Stimulated activated effector memory CD8-positive, alpha-beta T cell treated with anti-CD3 and anti-CD28 coated beads, Interleukin-12 subunit alpha, Interleukin-12 subunit beta, amount 100 ng/mL, for 72 hours (primary cell): ENCODE measurements around the gene PPP2R3A.

Source experiments
- ATAC-seq: fragments of 150-1000 bp; cut with Tn5 transposase; 2 replicates; pipeline ENCODE4 v1.10.0; 2021
- DNase-seq, 2 donors: peaks; one replicate each; pipeline ENCODE4 v3.0.0; 2021 to 2022; ENCODE audit warnings: low spot score in 2 of 2
- H3K27ac Mint-ChIP-seq: one replicate; pipeline ENCODE4 v1.8.0; 2022; ENCODE audit warnings: mild to moderate bottlenecking, mixed read lengths
- H3K36me3 Mint-ChIP-seq: one replicate; pipeline ENCODE4 v1.8.0; 2022; ENCODE audit warnings: mild to moderate bottlenecking, mixed read lengths
- H3K4me1 Mint-ChIP-seq: one replicate; pipeline ENCODE4 v1.8.0; 2022; ENCODE audit warnings: mixed read lengths
- H3K4me3 Mint-ChIP-seq: one replicate; pipeline ENCODE4 v1.8.0; 2022; ENCODE audit warnings: mild to moderate bottlenecking, mixed read lengths
- H3K9me3 Mint-ChIP-seq: one replicate; pipeline ENCODE4 v1.8.0; 2022; ENCODE audit warnings: mixed read lengths

The PPP2R3A gene

DNA sequence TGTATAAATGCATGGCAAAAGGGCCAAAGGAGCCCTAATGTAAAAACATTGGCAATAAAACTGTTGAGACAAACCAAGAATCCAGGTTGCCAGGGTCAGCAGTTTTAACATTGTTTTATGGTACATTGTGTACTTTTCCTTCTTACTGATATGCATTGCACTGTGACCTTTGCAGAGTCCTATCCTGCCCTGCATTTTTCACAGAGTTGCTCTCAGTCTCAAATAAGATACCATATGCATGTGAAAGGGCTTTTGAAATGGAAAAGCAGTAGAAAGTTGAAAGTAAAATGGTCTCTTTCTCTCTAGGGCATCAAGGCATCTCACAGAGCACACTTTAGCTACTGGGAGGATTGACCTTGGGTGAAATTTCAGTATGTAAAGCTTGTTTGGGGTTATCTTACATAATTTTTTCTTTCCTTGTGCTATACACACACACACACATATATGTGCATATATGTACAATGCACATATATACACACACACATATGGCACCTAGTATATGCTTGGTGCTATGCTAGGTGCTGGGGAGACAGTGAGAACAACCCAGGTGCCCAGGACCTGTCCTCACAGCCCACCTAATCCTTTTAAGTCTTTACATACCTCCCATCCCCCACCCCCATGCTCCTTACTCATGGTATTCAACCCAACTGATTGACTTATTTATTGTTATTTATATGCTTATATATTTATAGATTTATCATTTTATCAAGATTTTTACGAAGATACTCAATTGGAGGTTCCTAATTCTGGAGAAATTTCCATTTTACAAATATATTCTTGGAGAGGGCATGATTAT, 1.2 kb upstream of the PPP2R3A start:
- Mint-ChIP-seq H3K9me3 (peaks cover 13% of the 10 kb centered on the region), H3K27ac (no peak overlapping the region), H3K36me3 (no peaks in the 10 kb centered on the region), H3K4me3 (peak overlapping the region; percentile 61), H3K4me1 (no peaks in the 10 kb centered on the region)
- no peak for ATAC-seq
- DNase-seq, result no peak

DNA sequence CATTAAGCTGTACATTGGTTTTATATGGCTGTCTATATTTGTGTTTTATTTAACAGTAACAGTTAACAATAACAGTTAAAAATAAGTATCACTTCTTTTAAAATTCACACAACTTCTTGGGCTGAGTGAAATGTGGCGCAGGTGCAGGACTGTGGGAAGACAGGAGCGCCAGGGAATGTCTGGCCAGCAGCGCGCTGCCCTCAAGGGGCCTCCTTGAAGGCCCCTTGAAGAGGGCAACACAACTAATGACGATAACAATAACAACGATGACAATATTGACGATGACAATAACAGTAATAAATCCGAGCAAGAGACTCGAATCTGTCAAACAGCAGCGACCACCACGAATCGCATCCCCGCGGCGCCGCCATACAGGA, 411 bp upstream of the PPP2R3A start:
- H3K9me3 Mint-ChIP-seq, result peaks cover 12% of the 10 kb centered on the region
- DNase-seq (no peak), ATAC-seq (no peak)
- H3K4me1 Mint-ChIP-seq, result no peaks in the 10 kb centered on the region
- H3K4me3 Mint-ChIP-seq, result peak overlapping the region; percentile 61
- H3K27ac Mint-ChIP-seq, result no peak overlapping the region
- H3K36me3 Mint-ChIP-seq, result no peaks in the 10 kb centered on the region

DNA sequence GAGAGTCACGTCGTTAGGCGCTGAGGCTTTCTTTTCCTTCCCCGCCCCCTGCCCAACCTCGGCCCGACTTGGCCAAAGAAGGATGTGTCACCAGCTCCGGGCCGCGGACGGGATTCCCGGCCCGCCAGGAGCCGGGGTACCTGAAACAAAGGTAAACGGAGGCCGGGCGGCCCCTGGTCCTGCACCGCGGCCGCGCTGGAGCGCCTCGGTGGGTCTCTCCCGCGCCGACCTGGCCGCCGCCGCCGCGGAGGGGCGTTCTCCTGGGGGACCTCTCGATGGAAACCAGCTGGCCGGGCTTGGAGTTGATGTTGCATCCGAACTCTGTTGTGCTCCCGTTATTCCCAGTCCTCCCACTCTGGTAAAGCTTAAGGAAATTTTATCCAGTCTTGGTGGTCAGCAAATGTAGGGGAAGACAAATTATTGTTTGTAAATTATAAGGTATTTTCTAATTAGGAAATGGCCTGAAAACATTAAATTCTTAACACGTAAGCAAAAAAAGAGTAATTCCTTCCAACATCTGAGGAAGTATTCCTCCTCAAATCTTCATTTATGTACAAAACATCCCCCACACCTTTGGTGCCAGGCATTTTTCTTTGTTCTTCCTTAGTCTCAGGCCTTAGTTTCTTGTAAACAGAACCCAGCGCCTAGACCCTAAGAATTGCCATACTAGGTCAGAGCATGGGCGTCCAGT, 888 bp downstream of the PPP2R3A start:
- peak overlapping the region; percentile 61 for H3K4me3 Mint-ChIP-seq
- no peaks in the 10 kb centered on the region for H3K4me1 Mint-ChIP-seq
- no peak overlapping the region for H3K27ac Mint-ChIP-seq
- H3K36me3 Mint-ChIP-seq, result no peaks in the 10 kb centered on the region
- DNase-seq (peak in 1 of 2 donors; percentile 9), ATAC-seq (peak; percentile 5)
- peaks cover 5% of the 10 kb centered on the region for H3K9me3 Mint-ChIP-seq

DNA sequence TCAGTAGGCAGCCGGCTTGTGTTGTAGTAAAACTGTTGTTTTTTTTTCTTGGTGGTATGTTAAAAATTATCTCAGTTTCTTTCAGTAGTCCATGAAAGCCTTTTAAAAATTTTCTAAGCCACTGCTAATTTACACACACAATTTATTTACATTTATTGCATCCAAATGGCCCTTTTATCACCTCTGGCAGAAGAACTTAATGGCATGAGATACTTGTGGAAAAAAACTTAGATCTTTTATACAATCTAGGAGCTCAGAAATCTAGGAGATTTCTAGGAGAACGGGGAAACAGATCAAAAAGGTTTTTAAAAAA, 1.4 kb downstream of the PPP2R3A start:
- DNase-seq (no peak), ATAC-seq (no peak)
- no peaks in the 10 kb centered on the region for H3K4me1 Mint-ChIP-seq
- no peak overlapping the region for H3K27ac Mint-ChIP-seq
- H3K36me3 Mint-ChIP-seq, result no peaks in the 10 kb centered on the region
- H3K4me3 Mint-ChIP-seq, result peak overlapping the region; percentile 61
- peaks cover 4% of the 10 kb centered on the region for H3K9me3 Mint-ChIP-seq

DNA sequence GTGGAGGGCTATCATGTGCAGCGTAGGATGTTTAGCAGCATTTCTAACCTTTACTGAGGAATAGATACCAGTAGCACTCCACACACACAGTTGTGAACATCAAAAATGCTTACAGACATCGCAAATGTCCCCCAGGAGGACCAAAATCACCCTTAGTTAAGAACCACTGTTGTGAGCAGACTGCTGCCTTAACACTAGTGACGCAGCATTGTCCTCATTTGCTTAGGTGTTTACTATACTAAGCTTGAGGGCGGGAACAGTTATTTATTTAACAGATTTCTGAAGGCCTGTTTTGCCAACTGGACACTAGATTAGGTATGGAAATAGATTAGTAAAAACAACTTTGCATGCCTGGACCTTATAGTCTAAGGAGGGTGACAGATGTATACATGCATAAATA, 2.3 kb downstream of the PPP2R3A start:
- H3K36me3 Mint-ChIP-seq, result no peaks in the 10 kb centered on the region
- no peaks in the 10 kb centered on the region for H3K9me3 Mint-ChIP-seq
- no peak overlapping the region for H3K4me3 Mint-ChIP-seq
- ATAC-seq, result no peak
- DNase-seq, result no peak
- H3K4me1 Mint-ChIP-seq, result no peaks in the 10 kb centered on the region
- H3K27ac Mint-ChIP-seq, result no peak overlapping the region

DNA sequence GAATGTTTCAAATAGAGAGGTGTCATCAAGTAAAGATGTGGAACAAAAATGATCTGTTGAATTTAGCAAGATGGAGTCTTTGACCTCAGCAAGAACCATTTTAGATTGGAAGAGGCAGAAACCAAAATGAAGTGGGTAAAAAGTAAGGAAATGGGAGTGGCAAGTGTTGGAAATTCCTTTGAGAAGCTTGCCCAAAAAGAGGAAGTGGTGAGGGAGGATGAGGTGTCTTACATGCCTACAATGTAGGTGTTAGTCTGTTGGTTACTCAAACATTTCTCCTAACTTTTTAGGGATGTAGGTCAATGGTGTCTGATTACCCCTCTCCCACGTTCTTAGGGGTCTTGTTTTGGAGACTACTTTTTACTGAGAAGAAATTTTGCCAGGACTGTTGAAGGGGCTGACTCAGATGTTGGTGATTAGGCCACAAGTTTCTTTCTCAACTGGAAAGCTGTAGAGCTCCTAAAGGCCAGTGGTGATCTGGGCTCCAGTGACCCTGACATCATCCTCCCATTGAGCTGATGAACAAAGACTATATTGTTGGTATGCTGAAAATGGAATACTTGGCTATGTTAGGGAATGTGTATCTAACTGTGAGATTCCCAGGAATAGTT, 5.1 kb downstream of the PPP2R3A start:
- no peaks in the 10 kb centered on the region for H3K4me1 Mint-ChIP-seq
- H3K27ac Mint-ChIP-seq, result no peak overlapping the region

DNA sequence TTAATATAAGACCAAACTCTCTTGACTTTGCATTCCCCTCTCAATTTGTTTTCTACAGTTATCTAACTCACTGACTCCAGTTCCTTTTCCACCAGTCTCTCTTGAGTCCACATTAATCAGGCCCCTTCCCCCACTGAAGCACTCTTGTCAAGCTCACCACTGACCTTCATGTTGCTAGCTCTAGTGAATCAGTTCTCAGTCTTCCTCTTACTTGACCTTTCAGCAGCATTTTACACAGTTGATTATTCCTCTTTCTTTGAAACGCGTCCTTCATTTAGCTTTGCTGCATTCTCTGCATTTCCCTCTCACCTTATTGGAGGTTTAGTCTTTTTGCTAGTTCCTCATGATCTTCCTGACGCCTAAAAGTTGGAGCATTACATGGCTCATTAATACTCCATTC, 8.3 kb downstream of the PPP2R3A start:
- Mint-ChIP-seq H3K27ac (no peak overlapping the region), H3K36me3 (no peaks in the 10 kb centered on the region), H3K4me1 (no peaks in the 10 kb centered on the region), H3K4me3 (no peak overlapping the region), H3K9me3 (no peaks in the 10 kb centered on the region)
- no peak for DNase-seq
- ATAC-seq, result no peak

More for the DNA sequence above, 5.1 kb downstream of the PPP2R3A start:
- no peaks in the 10 kb centered on the region for H3K36me3 Mint-ChIP-seq
- no peak for ATAC-seq
- H3K4me3 Mint-ChIP-seq, result no peak overlapping the region
- no peak for DNase-seq
- H3K9me3 Mint-ChIP-seq, result no peaks in the 10 kb centered on the region

DNA sequence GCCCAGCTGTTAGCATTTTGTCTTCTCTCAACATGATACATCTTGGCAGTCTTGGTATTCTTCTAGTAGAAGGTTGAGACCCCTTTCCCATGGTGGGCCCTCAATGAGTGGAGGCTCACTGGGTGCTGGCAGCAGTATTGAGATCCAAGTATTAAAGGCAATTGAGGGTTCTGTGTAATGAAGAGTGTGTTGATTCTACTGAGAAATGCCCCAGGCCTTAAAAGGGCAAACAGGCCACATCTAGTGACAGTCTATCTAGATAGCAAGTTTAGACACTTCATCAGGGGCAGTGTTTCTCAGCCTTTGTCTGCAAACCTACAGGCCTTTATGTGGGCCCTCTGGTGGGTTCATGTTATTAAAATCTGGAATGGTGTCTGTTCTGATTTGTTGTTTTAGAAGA, 9.5 kb downstream of the PPP2R3A start:
- Mint-ChIP-seq H3K4me1 (no peaks in the 10 kb centered on the region), H3K27ac (no peak overlapping the region), H3K36me3 (no peaks in the 10 kb centered on the region), H3K9me3 (no peaks in the 10 kb centered on the region), H3K4me3 (no peak overlapping the region)
- ATAC-seq, result no peak
- no peak for DNase-seq

DNA sequence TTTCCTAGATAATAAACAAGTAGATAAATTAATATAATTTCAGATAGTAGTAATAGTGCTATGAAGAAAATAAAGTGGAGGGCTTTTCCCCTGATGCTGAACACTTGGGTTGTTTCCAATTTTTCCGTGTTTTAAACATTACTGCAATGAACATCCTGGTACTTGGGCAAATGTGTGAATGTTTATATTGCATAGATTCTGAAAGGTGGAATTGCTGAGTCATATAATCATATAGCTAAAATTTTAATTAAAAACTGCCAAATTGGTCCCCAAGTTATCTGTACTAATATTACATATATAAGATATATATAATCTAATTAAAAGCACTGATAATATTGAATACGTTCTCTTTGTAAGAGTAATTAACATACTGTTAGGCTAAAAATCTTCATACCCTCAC, 10.0 kb downstream of the PPP2R3A start:
- Mint-ChIP-seq H3K36me3 (no peaks in the 10 kb centered on the region), H3K9me3 (no peaks in the 10 kb centered on the region), H3K27ac (no peak overlapping the region), H3K4me1 (no peaks in the 10 kb centered on the region), H3K4me3 (no peak overlapping the region)
- ATAC-seq (no peak), DNase-seq (no peak)

DNA sequence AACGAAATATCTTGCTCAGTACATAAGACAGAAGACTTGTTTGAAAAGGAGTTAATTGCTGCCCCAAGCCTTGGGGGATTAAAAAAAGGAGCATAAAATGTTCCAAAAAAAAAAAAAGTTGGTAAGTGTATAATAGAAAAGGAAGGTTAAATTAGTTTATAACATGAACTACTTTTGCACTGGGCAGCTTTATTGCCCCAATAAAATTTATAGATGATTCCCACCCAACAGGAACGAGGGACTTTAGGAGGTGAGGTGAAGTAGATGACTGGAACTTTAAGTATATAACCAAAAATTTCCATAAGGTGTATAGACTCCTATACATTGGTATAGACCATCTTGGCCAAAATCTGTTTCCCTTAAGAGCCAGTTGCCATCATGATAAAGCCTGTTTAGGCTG, 14.8 kb downstream of the PPP2R3A start:
- H3K9me3 Mint-ChIP-seq, result no peaks in the 10 kb centered on the region
- H3K27ac Mint-ChIP-seq, result no peak overlapping the region
- DNase-seq, result no peak
- ATAC-seq, result no peak
- no peaks in the 10 kb centered on the region for H3K4me1 Mint-ChIP-seq
- H3K4me3 Mint-ChIP-seq, result no peak overlapping the region
- H3K36me3 Mint-ChIP-seq, result no peaks in the 10 kb centered on the region

DNA sequence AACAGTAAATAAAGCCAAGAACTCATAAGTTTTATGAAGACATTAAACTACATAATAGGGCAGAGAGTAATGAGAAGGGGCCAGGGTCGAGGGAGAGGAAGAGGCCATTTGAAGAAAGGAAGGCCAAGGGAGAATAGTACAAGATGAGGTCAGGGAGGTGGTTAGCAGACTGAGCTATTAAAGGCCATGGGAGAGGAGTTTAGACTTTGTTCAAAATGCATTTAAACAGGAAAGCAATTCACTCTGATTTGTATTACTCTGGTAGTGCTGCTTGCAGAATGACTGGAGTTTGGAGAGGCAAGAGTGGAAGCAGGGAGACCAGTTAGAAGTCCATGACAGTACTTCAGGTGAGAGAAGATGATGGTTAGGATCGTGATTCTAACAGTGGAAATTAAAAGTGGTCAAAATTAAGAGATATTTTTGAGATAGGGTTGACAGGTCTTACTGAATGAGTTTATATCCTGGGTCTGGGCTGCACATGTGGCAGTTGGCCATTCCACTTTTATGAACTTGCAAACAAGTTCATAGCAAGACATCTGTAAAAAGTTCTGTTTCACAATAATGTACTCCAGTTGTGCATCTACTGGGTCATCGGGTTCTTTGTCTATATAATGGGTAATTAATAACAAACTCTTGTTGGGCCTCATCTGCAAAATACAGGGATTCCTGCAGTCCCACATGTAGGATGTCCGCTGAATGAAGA, 16.3 kb downstream of the PPP2R3A start:
- ATAC-seq, result no peak

DNA sequence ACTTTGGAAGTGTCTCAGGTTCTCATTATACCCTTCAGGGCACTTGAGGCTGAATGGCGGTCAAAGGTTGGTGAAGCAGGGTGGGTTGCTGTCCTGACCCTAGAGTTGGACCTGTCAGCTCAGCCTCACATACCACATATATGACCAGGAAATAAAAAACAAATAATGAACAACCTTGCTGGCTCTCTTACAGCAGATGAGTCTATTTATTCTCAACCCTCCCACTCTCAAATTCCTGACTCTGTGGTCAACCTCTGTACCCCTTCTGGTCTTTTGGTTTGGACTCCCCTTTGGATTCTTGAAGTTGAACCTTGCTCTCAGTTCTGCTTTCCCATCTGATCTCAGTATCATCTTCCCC, 16.9 kb downstream of the PPP2R3A start:
- DNase-seq, result no peak
- H3K9me3 Mint-ChIP-seq, result no peaks in the 10 kb centered on the region
- ATAC-seq, result no peak
- no peak overlapping the region for H3K27ac Mint-ChIP-seq
- no peaks in the 10 kb centered on the region for H3K36me3 Mint-ChIP-seq
- no peaks in the 10 kb centered on the region for H3K4me1 Mint-ChIP-seq
- no peak overlapping the region for H3K4me3 Mint-ChIP-seq

More for the DNA sequence above, 16.3 kb downstream of the PPP2R3A start:
- Mint-ChIP-seq H3K27ac (no peak overlapping the region), H3K36me3 (no peaks in the 10 kb centered on the region), H3K4me3 (no peak overlapping the region), H3K9me3 (no peaks in the 10 kb centered on the region), H3K4me1 (no peaks in the 10 kb centered on the region)
- no peak for DNase-seq

DNA sequence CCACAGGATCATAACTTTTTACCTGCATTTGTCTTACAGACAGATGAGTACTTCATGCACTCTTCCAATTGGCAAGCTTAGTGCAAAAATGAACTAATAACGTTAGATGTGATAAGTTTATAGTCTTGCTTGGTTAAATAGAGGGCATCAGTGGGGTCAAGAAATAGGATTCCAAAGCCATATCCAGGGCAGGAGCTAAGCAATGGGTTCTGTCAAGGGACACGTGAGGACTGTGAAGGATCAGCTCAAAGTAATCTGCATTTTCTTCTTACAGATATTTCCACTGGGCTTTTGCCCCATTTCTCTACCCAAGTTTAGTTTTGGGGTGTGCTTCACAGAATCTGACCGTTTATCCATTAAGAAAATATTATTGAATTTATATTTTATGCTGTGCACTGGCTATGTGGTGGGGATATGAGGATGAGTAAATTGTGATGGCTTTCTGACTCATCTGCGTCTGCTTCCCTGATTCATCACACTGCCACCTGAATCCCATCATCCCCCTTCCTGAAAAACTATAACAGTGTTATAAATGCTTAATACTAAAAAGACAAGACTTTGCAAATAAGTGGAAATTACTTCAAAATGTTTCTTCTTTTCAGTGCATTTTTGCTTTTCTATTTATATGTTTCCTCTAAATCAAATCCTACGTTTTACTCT, 17.5 kb downstream of the PPP2R3A start:
- Mint-ChIP-seq H3K9me3 (no peaks in the 10 kb centered on the region), H3K4me1 (no peaks in the 10 kb centered on the region), H3K4me3 (no peak overlapping the region), H3K27ac (no peak overlapping the region), H3K36me3 (no peaks in the 10 kb centered on the region)
- no peak for DNase-seq
- ATAC-seq, result no peak

DNA sequence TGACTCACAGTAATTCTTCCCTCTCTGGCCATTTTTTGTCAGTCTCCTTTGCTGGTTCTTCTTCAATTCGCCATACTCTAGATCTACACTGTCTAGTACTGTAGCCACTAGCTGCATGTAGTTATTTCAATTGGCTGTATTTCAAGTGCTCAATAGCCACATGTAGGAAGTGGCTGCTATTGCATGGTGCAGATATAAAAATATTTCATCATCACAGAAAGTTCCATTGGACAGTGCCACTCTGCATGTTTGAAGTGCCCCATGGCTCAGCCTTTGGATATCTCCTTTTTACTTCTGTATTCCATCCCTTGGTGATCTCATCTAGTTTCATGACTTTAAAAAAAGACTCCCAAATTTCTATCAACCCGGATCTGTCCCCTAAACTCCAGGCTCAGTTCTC, 22.1 kb downstream of the PPP2R3A start:
- DNase-seq (no peak), ATAC-seq (no peak)
- no peaks in the 10 kb centered on the region for H3K36me3 Mint-ChIP-seq
- no peak overlapping the region for H3K27ac Mint-ChIP-seq
- no peak overlapping the region for H3K4me3 Mint-ChIP-seq
- no peaks in the 10 kb centered on the region for H3K4me1 Mint-ChIP-seq
- H3K9me3 Mint-ChIP-seq, result no peaks in the 10 kb centered on the region

DNA sequence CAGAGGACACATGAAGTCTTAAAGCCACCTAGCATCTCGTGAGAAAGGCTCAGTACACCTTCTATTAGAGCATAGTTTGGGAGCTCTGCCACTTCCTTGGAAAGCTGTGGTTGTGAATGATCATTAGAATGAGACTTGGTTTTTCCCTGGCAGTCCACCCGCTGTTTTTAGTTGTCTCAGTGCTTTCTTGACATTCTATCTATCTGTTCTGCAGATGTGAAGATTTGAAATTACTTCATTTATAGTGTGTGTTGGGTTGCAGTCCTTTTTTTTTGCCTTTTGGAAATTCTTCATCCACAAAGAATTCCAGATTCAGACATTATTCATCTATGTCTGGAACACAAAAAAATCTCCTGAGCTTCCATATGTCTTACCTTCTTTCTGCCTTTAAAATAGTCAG, 23.7 kb downstream of the PPP2R3A start:
- Mint-ChIP-seq H3K4me3 (no peak overlapping the region), H3K4me1 (no peaks in the 10 kb centered on the region), H3K9me3 (no peaks in the 10 kb centered on the region), H3K36me3 (no peaks in the 10 kb centered on the region), H3K27ac (no peak overlapping the region)
- ATAC-seq (no peak), DNase-seq (no peak)
